Measurements from ENCODE around the gene TXLNG. TPM values are rescaled to one million over a fixed set of nuclear protein-coding genes. Genes with fewer than 3 reads are reported as not detected.

Gene TXLNG
- total and polyA plus RNA-seq, 2 of the 4 experiments (the other 2 are of a cell fraction) = 7.0 to 9.7 TPM

- Histone ChIP-seq H3K14ac (replicated peaks; ENCODE audit: low read depth, low read length) (no peak overlapping the region), H3K79me1 (ENCODE audit: low read depth in 1 of 2, low read length in 2 of 2) (peaks cover 2 to 5% of the 10 kb centered on the region in 2 experiments; a peak in 3 of 4 replicates), H3K23ac (ENCODE audit: low read depth, low read length) (no peak overlapping the region), H2BK15ac (ENCODE audit: low read depth, low read length) (no peak overlapping the region), H2AK5ac (ENCODE audit: low read depth, low read length) (no peak overlapping the region), H3K56ac (ENCODE audit: extremely low read depth, insufficient read depth, low read length) (no peak overlapping the region), H2BK120ac (ENCODE audit: low read depth, low read length) (no peak overlapping the region), H4K8ac (ENCODE audit: low read depth in 2 of 2, low read length in 2 of 2) (no peak overlapping the region), H3K36me3 (ENCODE audit: control insufficient read depth, insufficient read depth, low read length) (peaks cover 7% of the 10 kb centered on the region), H3K4me2 (ENCODE audit: low read depth, low read length) (no peak overlapping the region), H4K91ac (ENCODE audit: insufficient read depth, low read depth, low read length) (no peak overlapping the region), H2BK5ac (ENCODE audit: low read depth, low read length, poor library complexity, severe bottlenecking) (no peak overlapping the region), H3K18ac (ENCODE audit: low read depth, low read length) (no peak overlapping the region), H3K4ac (ENCODE audit: low read depth, low read length) (no peak overlapping the region), H3K9ac (ENCODE audit: low read depth, low read length) (no peak overlapping the region), H3K27me3 (ENCODE audit: control insufficient read depth, insufficient read depth, low read length) (no peaks in the 10 kb centered on the region), H4K20me1 (ENCODE audit: insufficient read depth, low read length) (no peaks in the 10 kb centered on the region), H3K4me3 (ENCODE audit: insufficient read depth, low read depth, low read length) (no peak overlapping the region), H3K9me1 (ENCODE audit: insufficient read depth, low read length) (no peaks in the 10 kb centered on the region), H2AFZ (replicated peaks; ENCODE audit: low read length, poor library complexity) (no peak overlapping the region), H2BK20ac (ENCODE audit: low read depth, low read length) (no peak overlapping the region), H3K4me1 (ENCODE audit: control insufficient read depth, insufficient read depth, low read length) (no peaks in the 10 kb centered on the region), H3K9me3 (ENCODE audit: control insufficient read depth, insufficient read depth, low read length) (no peaks in the 10 kb centered on the region), H2AK9ac (replicated peaks; ENCODE audit: low read depth, low read length, poor library complexity) (no peak overlapping the region), H4K5ac (ENCODE audit: low read depth, low read length) (no peak overlapping the region), H3K27ac (ENCODE audit: insufficient read depth, low read length) (no peak overlapping the region)
- DNase-seq = peak; percentile 57
- ChIA-PET CTCF (interaction anchor here (0.8 kb wide), 1 partner anchor 10 kb away, joined by 3 read pairs; no protein-coding TSS in a partner anchor), POLR2A (ENCODE audit: unreplicated experiment) (no interaction called here)
- intact Hi-C loops (cut with micrococcal nuclease) = no loop called here
- TF ChIP-seq, protein P1, sequence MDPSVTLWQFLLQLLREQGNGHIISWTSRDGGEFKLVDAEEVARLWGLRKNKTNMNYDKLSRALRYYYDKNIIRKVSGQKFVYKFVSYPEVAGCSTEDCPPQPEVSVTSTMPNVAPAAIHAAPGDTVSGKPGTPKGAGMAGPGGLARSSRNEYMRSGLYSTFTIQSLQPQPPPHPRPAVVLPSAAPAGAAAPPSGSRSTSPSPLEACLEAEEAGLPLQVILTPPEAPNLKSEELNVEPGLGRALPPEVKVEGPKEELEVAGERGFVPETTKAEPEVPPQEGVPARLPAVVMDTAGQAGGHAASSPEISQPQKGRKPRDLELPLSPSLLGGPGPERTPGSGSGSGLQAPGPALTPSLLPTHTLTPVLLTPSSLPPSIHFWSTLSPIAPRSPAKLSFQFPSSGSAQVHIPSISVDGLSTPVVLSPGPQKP (IDR thresholded peaks at IDR 0.05; ENCODE audit: borderline replicate concordance, low read depth, low read length) = no peak
- no peak for TF ChIP-seq POLR2A (IDR thresholded peaks at IDR 0.05; ENCODE audit: low read depth, low read length)
- no peak for TF ChIP-seq FOS (IDR thresholded peaks at IDR 0.05; ENCODE audit: low read depth, low read length)
- no peak for TF ChIP-seq RAD21 (IDR thresholded peaks at IDR 0.05; ENCODE audit: low read length)
- no peak for TF ChIP-seq MAFK (IDR thresholded peaks at IDR 0.05; ENCODE audit: low read depth, low read length)
- TF ChIP-seq RFX5 (IDR thresholded peaks at IDR 0.05; ENCODE audit: low read depth, low read length) = no peak
- TF ChIP-seq CTCF (conservative IDR thresholded peaks at IDR 0.05; ENCODE audit: low read depth, low read length) = no peak
- TF ChIP-seq BHLHE40 (IDR thresholded peaks at IDR 0.05; ENCODE audit: low read depth, low read length) = no peak
- no peak for TF ChIP-seq MXI1 (IDR thresholded peaks at IDR 0.05; ENCODE audit: borderline replicate concordance, low read depth, low read length)
- no peak for TF ChIP-seq NFE2L2 (IDR thresholded peaks at IDR 0.05; ENCODE audit: low read depth, low read length)
- no peak for TF ChIP-seq SMC3 (IDR thresholded peaks at IDR 0.05; ENCODE audit: low read depth, low read length)
- no peak for TF ChIP-seq MAZ (IDR thresholded peaks at IDR 0.05; ENCODE audit: borderline replicate concordance, low read depth, low read length)
- TF ChIP-seq CHD1 (IDR thresholded peaks at IDR 0.05; ENCODE audit: low read depth, low read length) = no peak
- WGBS, 2 experiments (ENCODE audit: extremely low coverage in 2 of 2, insufficient read length in 1 of 2) = no CpG with 5 or more reads among the region's 5 CpGs
- in situ Hi-C loops (cut with MboI; ENCODE audit: low sequenced_read_pairs) = no loop called here
- dilution Hi-C loops (cut with HindIII; ENCODE audit: low sequenced_read_pairs, unreplicated experiment) = no loop called here
- peak; percentile 40; the same call in 1 of the 2 replicates for ATAC-seq (ENCODE audit: low read depth)
- no TSS peak for BruUV-seq (replicated peaks)
Observed at GRCh38 chrX:16797358-16797757, 11.1 kb downstream of the TXLNG start.

Data from IMR-90 (cell line).